Mesothelial cell of epicardium (in vitro differentiated cells): ENCODE results near the gene BACE2. TPM values are rescaled to one million over a fixed set of nuclear protein-coding genes. Genes with fewer than 3 reads are reported as not detected.
"Not testable (repeated sequence)": the region's sequence is repeated elsewhere in the genome, so short reads cannot be mapped to it uniquely, and the experiment has no call there.

Experiments
- DNase-seq, 2 experiments: peaks; one replicate each; pipeline ENCODE4 v3.0.0; 2021; ENCODE audit warnings: low spot score in 2 of 2; ENCODE audit not compliant: unreplicated experiment in 2 of 2
- H3K27ac Mint-ChIP-seq: 2 replicates; pipeline ENCODE4 v1.8.0; 2021; ENCODE audit warnings: mixed read lengths
- H3K27me3 Mint-ChIP-seq: 2 replicates; pipeline ENCODE4 v1.8.0; 2021; ENCODE audit warnings: low read depth, mixed read lengths
- H3K36me3 Mint-ChIP-seq: 2 replicates; pipeline ENCODE4 v1.8.0; 2021; ENCODE audit warnings: mixed read lengths
- H3K4me1 Mint-ChIP-seq: 2 replicates; pipeline ENCODE4 v1.8.0; 2021; ENCODE audit warnings: mixed read lengths
- H3K4me3 Mint-ChIP-seq: 2 replicates; pipeline ENCODE4 v1.8.0; 2021; ENCODE audit warnings: mild to moderate bottlenecking, moderate library complexity, mixed read lengths
- H3K9me3 Mint-ChIP-seq: 2 replicates; pipeline ENCODE4 v1.8.0; 2021; ENCODE audit warnings: mixed read lengths
- total RNA-seq: library from RNA; stranded (reverse); gene quantifications from 3 replicates; pipeline ENCODE4 v1.2.1, GENCODE V29; 2021
- TF ChIP-seq, protein P1 (sequence below): fragments of 200-600 bp; sonication (generic); IDR thresholded peaks from one replicate; pipeline ENCODE4 v1.5.0; 2021; ENCODE audit warnings: antibody characterized with exemption; ENCODE audit not compliant: unreplicated experiment

Gene BACE2
- total RNA-seq, 1 donor from 2014 or later, result 31.3 TPM

DNA sequence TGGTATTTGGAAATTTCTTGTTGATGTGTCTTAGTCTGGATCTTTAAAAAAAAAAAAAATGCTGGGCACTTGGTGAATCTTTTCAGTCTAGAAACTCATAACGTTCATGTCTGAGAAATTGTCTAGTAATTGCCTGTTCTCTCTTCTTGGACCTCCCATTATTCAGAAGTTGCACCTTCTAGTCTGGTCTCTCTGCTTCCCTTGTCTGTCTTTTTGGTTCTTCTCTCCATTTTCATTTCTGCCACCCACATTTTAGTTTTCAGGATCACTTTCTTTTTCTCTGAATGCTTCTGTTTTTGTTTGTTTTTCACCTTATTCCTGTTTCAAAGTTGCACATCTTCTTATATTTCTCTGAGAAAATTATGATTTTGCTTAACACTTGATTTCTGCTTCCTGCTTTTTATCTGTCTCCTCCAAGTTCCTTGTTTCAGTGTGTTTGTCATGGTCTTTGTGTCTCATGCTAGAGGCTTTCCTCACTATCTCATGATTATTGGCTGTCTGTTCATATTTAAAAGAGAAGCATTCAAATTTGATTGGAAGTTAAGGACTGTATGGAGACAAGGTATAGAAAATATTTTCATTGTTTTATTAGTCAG is 21.3 kb downstream of the BACE2 start:
- DNase-seq, result no peak

DNA sequence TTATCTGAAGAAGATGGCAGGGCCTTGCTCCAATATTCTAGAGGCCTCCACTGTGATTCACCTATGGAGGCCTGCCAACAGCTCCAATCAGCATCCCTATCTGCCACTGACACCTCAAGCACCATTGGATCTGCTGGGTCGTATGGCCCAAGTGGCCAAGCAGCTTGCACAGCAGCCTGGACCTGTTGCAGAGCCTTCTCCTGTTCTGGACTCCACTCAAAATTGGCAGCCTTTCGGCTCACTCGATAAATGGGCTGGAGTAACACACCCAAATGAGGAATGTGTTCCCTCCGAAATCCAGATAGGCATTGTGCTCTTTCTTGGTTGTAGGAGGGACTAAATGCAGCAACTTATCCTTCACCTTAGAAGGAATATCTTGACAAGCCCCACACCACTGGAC is 24.6 kb downstream of the BACE2 start:
- H3K27ac Mint-ChIP-seq, H3K4me3 Mint-ChIP-seq, DNase-seq, H3K27me3 Mint-ChIP-seq, H3K4me1 Mint-ChIP-seq: not testable (repeated sequence)
- peaks cover 15% of the 10 kb centered on the region for H3K36me3 Mint-ChIP-seq
- peaks cover 21% of the 10 kb centered on the region for H3K9me3 Mint-ChIP-seq

More for the DNA sequence above, 21.3 kb downstream of the BACE2 start:
- Mint-ChIP-seq H3K4me1 (peaks cover 2% of the 10 kb centered on the region), H3K27me3 (no peaks in the 10 kb centered on the region), H3K36me3 (peaks cover 15% of the 10 kb centered on the region), H3K4me3 (no peak overlapping the region), H3K27ac (no peak overlapping the region), H3K9me3 (peaks cover 21% of the 10 kb centered on the region)
- TF ChIP-seq, protein P1, sequence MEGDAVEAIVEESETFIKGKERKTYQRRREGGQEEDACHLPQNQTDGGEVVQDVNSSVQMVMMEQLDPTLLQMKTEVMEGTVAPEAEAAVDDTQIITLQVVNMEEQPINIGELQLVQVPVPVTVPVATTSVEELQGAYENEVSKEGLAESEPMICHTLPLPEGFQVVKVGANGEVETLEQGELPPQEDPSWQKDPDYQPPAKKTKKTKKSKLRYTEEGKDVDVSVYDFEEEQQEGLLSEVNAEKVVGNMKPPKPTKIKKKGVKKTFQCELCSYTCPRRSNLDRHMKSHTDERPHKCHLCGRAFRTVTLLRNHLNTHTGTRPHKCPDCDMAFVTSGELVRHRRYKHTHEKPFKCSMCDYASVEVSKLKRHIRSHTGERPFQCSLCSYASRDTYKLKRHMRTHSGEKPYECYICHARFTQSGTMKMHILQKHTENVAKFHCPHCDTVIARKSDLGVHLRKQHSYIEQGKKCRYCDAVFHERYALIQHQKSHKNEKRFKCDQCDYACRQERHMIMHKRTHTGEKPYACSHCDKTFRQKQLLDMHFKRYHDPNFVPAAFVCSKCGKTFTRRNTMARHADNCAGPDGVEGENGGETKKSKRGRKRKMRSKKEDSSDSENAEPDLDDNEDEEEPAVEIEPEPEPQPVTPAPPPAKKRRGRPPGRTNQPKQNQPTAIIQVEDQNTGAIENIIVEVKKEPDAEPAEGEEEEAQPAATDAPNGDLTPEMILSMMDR, result no peak

DNA sequence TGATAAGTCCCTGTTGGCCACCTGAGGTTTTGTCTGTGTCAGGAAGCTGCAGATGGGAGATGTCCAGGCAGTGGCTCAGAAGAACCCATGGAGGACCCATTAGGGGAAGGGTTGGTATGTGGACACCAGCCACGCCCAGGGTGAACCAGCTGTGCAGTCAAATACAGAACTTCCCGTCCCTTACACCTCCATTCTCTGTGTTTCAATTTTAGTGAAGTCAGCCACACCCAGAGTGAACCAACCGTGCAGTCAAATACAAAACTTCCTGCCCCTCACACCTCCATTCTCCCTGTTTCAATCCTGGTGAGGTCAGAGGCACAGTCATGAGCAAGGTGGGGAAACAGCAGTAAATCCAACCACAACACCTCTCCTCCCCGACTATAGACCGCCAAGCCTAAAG is 27.4 kb downstream of the BACE2 start:
- no peak for DNase-seq
- Mint-ChIP-seq H3K4me1 (peaks cover 4% of the 10 kb centered on the region), H3K9me3 (peaks cover 8% of the 10 kb centered on the region)

DNA sequence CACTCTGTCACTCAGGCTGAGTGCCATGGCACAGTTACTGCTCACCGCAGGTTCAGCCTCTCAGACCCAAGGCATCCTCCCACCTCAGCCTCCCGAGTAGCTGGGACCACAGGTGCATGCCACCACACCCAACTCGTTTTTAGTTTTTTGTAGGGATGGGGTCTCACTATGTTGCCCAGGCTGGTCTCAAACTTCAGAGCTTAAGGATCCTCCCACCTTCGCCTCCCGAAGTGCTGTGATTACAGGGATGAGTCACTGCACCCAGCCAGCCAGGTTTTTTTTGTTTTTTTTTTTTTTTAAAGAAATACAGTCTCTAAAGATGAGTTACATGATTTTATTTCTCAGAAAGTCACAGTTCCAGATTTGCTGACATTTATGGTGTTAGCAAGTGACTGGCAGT is 29.0 kb downstream of the BACE2 start:
- Mint-ChIP-seq H3K27me3 (no peaks in the 10 kb centered on the region), H3K4me1 (peaks cover 4% of the 10 kb centered on the region), H3K9me3 (peaks cover under 1% of the 10 kb centered on the region), H3K27ac (no peak overlapping the region), H3K4me3 (no peak overlapping the region), H3K36me3 (peaks cover under 1% of the 10 kb centered on the region)
- TF ChIP-seq, protein P1, result no peak
- no peak for DNase-seq

More for the DNA sequence above, 27.4 kb downstream of the BACE2 start:
- H3K36me3 Mint-ChIP-seq, result peaks cover 8% of the 10 kb centered on the region
- no peaks in the 10 kb centered on the region for H3K27me3 Mint-ChIP-seq
- no peak overlapping the region for H3K4me3 Mint-ChIP-seq
- H3K27ac Mint-ChIP-seq, result no peak overlapping the region
- TF ChIP-seq, protein P1, result no peak

DNA sequence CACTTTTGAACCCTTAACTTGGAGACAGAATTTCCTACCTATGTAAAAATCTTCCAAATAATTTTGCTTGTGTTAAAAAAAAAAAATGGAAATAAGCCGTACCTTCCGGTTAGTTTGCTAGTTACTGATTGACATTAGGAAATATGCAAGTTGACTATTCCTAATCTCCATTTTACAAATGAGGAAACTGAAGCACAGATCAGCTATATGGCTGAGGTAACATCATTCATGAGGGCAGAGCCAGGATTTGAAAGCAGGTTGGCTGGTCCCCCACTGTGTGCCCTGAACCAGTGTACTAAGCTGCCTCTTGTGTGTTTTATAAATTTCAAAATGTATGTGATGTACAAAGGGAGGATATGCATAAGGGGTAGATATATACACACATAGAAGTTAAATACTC is 29.6 kb downstream of the BACE2 start:
- Mint-ChIP-seq H3K9me3 (no peaks in the 10 kb centered on the region), H3K36me3 (no peaks in the 10 kb centered on the region), H3K27ac (no peak overlapping the region), H3K4me1 (peaks cover 4% of the 10 kb centered on the region), H3K27me3 (no peaks in the 10 kb centered on the region), H3K4me3 (no peak overlapping the region)
- TF ChIP-seq, protein P1, result no peak
- DNase-seq, result no peak

DNA sequence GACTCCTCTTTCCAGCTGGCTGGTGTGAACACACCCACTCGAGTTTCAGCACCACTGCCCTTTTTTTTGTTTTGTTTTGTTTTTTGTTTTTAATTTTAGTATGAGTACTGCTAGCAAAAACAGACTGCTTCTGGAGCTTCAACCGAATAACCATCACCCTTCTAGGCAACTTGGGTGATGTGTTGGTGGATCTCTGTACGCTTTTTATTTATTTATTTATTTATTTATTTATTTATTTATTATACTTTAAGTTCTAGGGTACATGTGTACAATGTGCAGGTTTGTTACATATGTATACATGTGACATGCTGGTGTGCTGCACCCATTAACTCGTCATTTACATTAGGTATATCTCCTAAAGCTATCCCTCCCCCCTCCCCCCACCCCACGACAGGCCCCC is 30.7 kb downstream of the BACE2 start:
- DNase-seq, H3K27me3 Mint-ChIP-seq, H3K4me1 Mint-ChIP-seq, H3K9me3 Mint-ChIP-seq, H3K36me3 Mint-ChIP-seq, H3K27ac Mint-ChIP-seq, H3K4me3 Mint-ChIP-seq: not testable (repeated sequence)

DNA sequence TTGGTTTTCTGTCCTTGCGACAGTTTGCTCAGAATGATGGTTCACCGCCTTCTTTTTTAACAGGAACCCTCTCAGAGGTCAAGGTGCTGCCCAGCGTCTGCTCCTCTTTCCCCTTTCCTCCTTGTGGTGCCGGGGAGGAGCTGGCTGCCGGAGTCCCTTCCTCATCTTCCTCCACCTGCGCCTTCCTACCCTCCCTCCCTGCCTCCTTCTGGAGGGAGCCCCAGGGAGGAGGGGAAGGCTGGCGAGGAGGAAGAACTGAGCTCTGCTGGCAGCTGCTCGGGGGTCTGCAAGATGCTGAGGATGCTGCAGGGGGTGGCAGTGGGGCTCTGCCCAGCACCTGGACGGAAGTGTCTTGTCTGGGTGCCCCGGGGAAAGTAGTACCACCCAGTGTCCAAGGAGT is 31.2 kb downstream of the BACE2 start:
- no peak overlapping the region for H3K4me3 Mint-ChIP-seq
- DNase-seq, result no peak
- TF ChIP-seq, protein P1, result no peak
- H3K9me3 Mint-ChIP-seq, result no peaks in the 10 kb centered on the region
- H3K4me1 Mint-ChIP-seq, result peaks cover 3% of the 10 kb centered on the region
- H3K36me3 Mint-ChIP-seq, result no peaks in the 10 kb centered on the region
- H3K27me3 Mint-ChIP-seq, result no peaks in the 10 kb centered on the region
- H3K27ac Mint-ChIP-seq, result no peak overlapping the region
